ENCODE data around the gene RPS2. TPM values are rescaled to one million over a fixed set of nuclear protein-coding genes. Genes with fewer than 3 reads are reported as not detected.

RPS2 gene
- total and polyA plus RNA-seq, 2 of the 8 experiments (the other 6 are each of a cell fraction or from before 2014, with no cell fraction given) = 4,042 to 16,783 TPM

GRCh38 chr16:1964506-1965395 lies at the start of gene RPS2 (continued):
- TF ChIP-seq NANOG (IDR thresholded peaks at IDR 0.05; ENCODE audit: insufficient read depth, low read depth, low read length, poor library complexity, severe bottlenecking) = no peak
- TF ChIP-seq SP4 (IDR thresholded peaks at IDR 0.05; ENCODE audit: low read length) = 0 out of 2 replicates have a peak, but pooled peaks have one; percentile 72
- TF ChIP-seq ATF2 (IDR thresholded peaks at IDR 0.05; ENCODE audit: low read length) = peak; percentile 51; the same call in 1 of the 2 replicates
- no peak for TF ChIP-seq RAD21 (IDR thresholded peaks at IDR 0.05 in 1 of 2, conservative IDR thresholded peaks at IDR 0.05 in 1 of 2; ENCODE audit: low read depth in 2 of 2, low read length in 2 of 2)
- peak; percentile 80 for TF ChIP-seq KDM5A (IDR thresholded peaks at IDR 0.05; ENCODE audit: low read length)
- no peak for TF ChIP-seq KDM1A (IDR thresholded peaks at IDR 0.05; ENCODE audit: borderline replicate concordance, low read length)
- no peak for TF ChIP-seq FOSL1 (IDR thresholded peaks at IDR 0.05; ENCODE audit: insufficient read depth, low read depth, low read length)
- peak; percentile 96 for TF ChIP-seq EGR1 (IDR thresholded peaks at IDR 0.05; ENCODE audit: borderline replicate concordance, low read depth, low read length)
- no peak for TF ChIP-seq SIX5 (IDR thresholded peaks at IDR 0.05; ENCODE audit: low read depth, low read length)
- TF ChIP-seq, protein P1, sequence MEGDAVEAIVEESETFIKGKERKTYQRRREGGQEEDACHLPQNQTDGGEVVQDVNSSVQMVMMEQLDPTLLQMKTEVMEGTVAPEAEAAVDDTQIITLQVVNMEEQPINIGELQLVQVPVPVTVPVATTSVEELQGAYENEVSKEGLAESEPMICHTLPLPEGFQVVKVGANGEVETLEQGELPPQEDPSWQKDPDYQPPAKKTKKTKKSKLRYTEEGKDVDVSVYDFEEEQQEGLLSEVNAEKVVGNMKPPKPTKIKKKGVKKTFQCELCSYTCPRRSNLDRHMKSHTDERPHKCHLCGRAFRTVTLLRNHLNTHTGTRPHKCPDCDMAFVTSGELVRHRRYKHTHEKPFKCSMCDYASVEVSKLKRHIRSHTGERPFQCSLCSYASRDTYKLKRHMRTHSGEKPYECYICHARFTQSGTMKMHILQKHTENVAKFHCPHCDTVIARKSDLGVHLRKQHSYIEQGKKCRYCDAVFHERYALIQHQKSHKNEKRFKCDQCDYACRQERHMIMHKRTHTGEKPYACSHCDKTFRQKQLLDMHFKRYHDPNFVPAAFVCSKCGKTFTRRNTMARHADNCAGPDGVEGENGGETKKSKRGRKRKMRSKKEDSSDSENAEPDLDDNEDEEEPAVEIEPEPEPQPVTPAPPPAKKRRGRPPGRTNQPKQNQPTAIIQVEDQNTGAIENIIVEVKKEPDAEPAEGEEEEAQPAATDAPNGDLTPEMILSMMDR (IDR thresholded peaks at IDR 0.05; ENCODE audit: control extremely low read depth in 1 of 3, insufficient read depth in 1 of 3, low read depth in 1 of 3, low read length in 3 of 3) = no peak
- TF ChIP-seq SIN3A (conservative IDR thresholded peaks at IDR 0.05 in 1 of 2, IDR thresholded peaks at IDR 0.05 in 1 of 2; ENCODE audit: low read depth in 1 of 2, low read length in 2 of 2) = peak in 1 of 2 experiments; percentile 51; a peak in 2 of 4 replicates
- no peak for TF ChIP-seq SUZ12 (IDR thresholded peaks at IDR 0.05; ENCODE audit: low read length)
- TF ChIP-seq KDM4A (IDR thresholded peaks at IDR 0.05; ENCODE audit: low read depth, low read length, severe bottlenecking) = peak; percentile 85
- TF ChIP-seq BCL11A (IDR thresholded peaks at IDR 0.05; ENCODE audit: low read depth in 2 of 2, low read length in 2 of 2) = no peak
- TF ChIP-seq TEAD4 (IDR thresholded peaks at IDR 0.05; ENCODE audit: low read depth, low read length) = no peak
- peak; percentile 69; the same call in 1 of the 2 replicates for TF ChIP-seq YY1 (IDR thresholded peaks at IDR 0.05; ENCODE audit: low read depth, low read length)
- TF ChIP-seq GABPA (IDR thresholded peaks at IDR 0.05; ENCODE audit: borderline replicate concordance, insufficient read depth, low read length) = no peak
- no peak for TF ChIP-seq CBX5 (IDR thresholded peaks at IDR 0.05; ENCODE audit: low read depth, low read length)

Data from H1 (cell line).